ENCODE results near the gene PID1.
"Not testable (repeated sequence)": the region's sequence is repeated elsewhere in the genome, so short reads cannot be mapped to it uniquely, and the experiment has no call there.

The PID1 gene

DNA sequence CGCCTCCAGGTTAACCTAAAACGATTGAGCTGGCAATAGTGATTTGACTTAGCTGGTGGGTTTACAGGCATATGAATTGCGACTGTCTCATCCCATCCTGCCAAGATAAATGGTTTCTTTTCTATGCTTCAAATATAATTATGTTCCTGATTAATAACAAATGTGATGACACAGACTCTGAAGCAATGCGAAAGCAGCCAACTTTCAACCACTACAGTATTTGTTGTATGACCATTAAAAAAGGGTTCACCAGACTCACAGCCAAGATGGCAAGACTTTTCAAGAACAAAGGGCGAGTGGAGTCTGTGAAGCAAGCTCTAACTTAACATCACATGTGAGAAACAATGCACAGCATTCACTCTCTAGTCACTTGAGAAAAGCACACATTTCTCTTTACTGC, 186.6 kb downstream of the PID1 start:
- Histone ChIP-seq H3K4me3 (ENCODE audit: low read depth in 1 of 5, low read length in 5 of 5) (no peak overlapping the region), H3K9me3 (ENCODE audit: control insufficient read depth in 5 of 5, low read length in 5 of 5) (peaks cover 0 to 5% (median 0%) of the 10 kb centered on the region in 5 donors), H3K27me3 (ENCODE audit: control insufficient read depth in 5 of 5, insufficient read depth in 4 of 5, low read length in 5 of 5) (no peaks in the 10 kb centered on the region), H3K4me1 (ENCODE audit: control insufficient read depth in 5 of 5, insufficient read depth in 5 of 5, low read length in 5 of 5) (peaks cover 0 to 9% (median 2%) of the 10 kb centered on the region in 5 donors), H3K9ac (ENCODE audit: low read length in 5 of 5) (no peak overlapping the region), H3K36me3 (ENCODE audit: control insufficient read depth in 5 of 5, insufficient read depth in 5 of 5, low read length in 5 of 5) (no peaks in the 10 kb centered on the region), H3K27ac (ENCODE audit: low read depth, low read length) (no peak overlapping the region)

DNA sequence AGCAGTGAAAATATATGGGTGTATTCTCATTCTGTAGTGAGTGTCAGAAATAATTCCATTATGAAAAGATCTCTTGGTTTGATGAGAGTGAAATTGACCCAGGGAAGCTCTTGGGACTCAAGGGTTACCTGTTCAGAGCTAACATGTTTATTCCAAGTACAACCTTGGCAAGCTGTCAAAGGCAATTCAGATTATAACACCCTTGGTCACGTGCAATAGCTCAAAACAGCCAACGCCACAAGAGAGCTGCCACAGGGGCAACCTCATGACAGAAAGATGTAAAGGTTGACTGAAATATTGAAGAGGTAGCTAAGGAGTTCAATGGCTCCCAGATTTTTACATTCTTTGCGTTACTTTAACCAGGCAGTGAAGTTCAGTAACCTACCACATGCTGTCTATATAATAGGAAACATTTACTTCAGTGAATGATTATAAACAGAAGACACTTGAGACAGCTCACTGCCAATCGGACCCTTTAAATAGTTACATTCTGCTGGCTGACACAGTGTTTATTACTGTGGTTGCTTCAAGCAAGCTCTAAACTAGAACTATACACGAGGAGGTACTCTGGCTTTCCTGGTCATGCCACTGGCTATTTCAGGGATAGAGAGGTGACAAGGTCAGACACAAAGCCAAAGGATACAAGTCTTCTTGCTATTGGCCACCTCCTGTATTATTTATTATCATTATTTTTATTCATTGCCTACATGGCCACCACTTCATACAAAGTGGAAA, 187.3 kb downstream of the PID1 start:
- Histone ChIP-seq H3K27ac (ENCODE audit: low read depth, low read length) (no peak overlapping the region), H3K4me3 (ENCODE audit: low read depth in 1 of 5, low read length in 5 of 5) (no peak overlapping the region), H3K36me3 (ENCODE audit: control insufficient read depth in 5 of 5, insufficient read depth in 5 of 5, low read length in 5 of 5) (no peaks in the 10 kb centered on the region), H3K9me3 (ENCODE audit: control insufficient read depth in 5 of 5, low read length in 5 of 5) (peaks cover 0 to 5% (median 0%) of the 10 kb centered on the region in 5 donors), H3K27me3 (ENCODE audit: control insufficient read depth in 5 of 5, insufficient read depth in 4 of 5, low read length in 5 of 5) (no peaks in the 10 kb centered on the region), H3K4me1 (ENCODE audit: control insufficient read depth in 5 of 5, insufficient read depth in 5 of 5, low read length in 5 of 5) (peaks cover 0 to 9% (median 2%) of the 10 kb centered on the region in 5 donors), H3K9ac (ENCODE audit: low read length in 5 of 5) (no peak overlapping the region)

- no peak overlapping the region for H3K4me3 ChIP-seq (ENCODE audit: low read depth in 1 of 5, low read length in 5 of 5)
- no peak overlapping the region for H3K27ac ChIP-seq (ENCODE audit: low read depth, low read length)
- peaks cover 0 to 5% (median 0%) of the 10 kb centered on the region in 5 donors for H3K9me3 ChIP-seq (ENCODE audit: control insufficient read depth in 5 of 5, low read length in 5 of 5)
- H3K36me3 ChIP-seq (ENCODE audit: control insufficient read depth in 5 of 5, insufficient read depth in 5 of 5, low read length in 5 of 5), result peaks cover 0 to 4% (median 0%) of the 10 kb centered on the region in 5 donors
- H3K4me1 ChIP-seq (ENCODE audit: control insufficient read depth in 5 of 5, insufficient read depth in 5 of 5, low read length in 5 of 5), result peaks cover 0 to 9% (median 2%) of the 10 kb centered on the region in 5 donors
- H3K27me3 ChIP-seq (ENCODE audit: control insufficient read depth in 5 of 5, insufficient read depth in 4 of 5, low read length in 5 of 5), result no peaks in the 10 kb centered on the region
- no peak overlapping the region for H3K9ac ChIP-seq (ENCODE audit: low read length in 5 of 5)
Observed at GRCh38 chr2:229081411-229081810, 189.7 kb downstream of the PID1 start.

- Histone ChIP-seq H3K36me3 (ENCODE audit: control insufficient read depth in 5 of 5, insufficient read depth in 5 of 5, low read length in 5 of 5) (peaks cover 0 to 4% (median 0%) of the 10 kb centered on the region in 5 donors), H3K4me1 (ENCODE audit: control insufficient read depth in 5 of 5, insufficient read depth in 5 of 5, low read length in 5 of 5) (peaks cover 0 to 9% (median 2%) of the 10 kb centered on the region in 5 donors), H3K9me3 (ENCODE audit: control insufficient read depth in 5 of 5, low read length in 5 of 5) (peaks cover 0 to 11% (median 6%) of the 10 kb centered on the region in 5 donors), H3K9ac (ENCODE audit: low read length in 5 of 5) (no peak overlapping the region), H3K4me3 (ENCODE audit: low read depth in 1 of 5, low read length in 5 of 5) (no peak overlapping the region), H3K27ac (ENCODE audit: low read depth, low read length) (no peak overlapping the region), H3K27me3 (ENCODE audit: control insufficient read depth in 5 of 5, insufficient read depth in 4 of 5, low read length in 5 of 5) (no peaks in the 10 kb centered on the region)
Observed at GRCh38 chr2:229080172-229080571, 190.9 kb downstream of the PID1 start.

GRCh38 chr2:229076886-229077285, 194.2 kb downstream of the PID1 start:
- not testable (repeated sequence) for H3K4me3 ChIP-seq (ENCODE audit: low read depth in 1 of 5, low read length in 5 of 5); H3K4me1 ChIP-seq (ENCODE audit: control insufficient read depth in 5 of 5, insufficient read depth in 5 of 5, low read length in 5 of 5); H3K9me3 ChIP-seq (ENCODE audit: control insufficient read depth in 5 of 5, low read length in 5 of 5); H3K27ac ChIP-seq (ENCODE audit: low read depth, low read length); H3K9ac ChIP-seq (ENCODE audit: low read length in 5 of 5); H3K36me3 ChIP-seq (ENCODE audit: control insufficient read depth in 5 of 5, insufficient read depth in 5 of 5, low read length in 5 of 5); H3K27me3 ChIP-seq (ENCODE audit: control insufficient read depth in 5 of 5, insufficient read depth in 4 of 5, low read length in 5 of 5)

DNA sequence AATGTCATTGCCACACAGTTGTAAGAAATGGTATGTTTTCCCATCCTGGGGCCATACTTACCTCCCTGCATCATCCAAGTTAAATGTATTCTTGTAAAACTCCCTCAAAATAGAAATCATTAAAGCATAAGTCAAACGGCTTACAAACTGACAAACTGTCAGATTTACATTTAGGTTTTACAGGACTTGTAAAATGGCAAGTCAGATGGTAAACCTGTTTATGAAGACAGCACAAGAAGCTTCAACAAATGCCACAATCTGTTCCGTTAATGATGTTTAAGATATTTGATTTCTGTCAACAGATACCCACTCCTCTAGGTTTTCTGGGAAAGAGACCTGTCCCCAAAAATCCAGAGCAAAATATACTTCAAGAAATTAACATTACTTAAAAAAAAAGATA, 197.2 kb downstream of the PID1 start:
- Histone ChIP-seq H3K9ac (ENCODE audit: low read length in 5 of 5) (no peak overlapping the region), H3K4me3 (ENCODE audit: low read depth in 1 of 5, low read length in 5 of 5) (no peak overlapping the region), H3K36me3 (ENCODE audit: control insufficient read depth in 5 of 5, insufficient read depth in 5 of 5, low read length in 5 of 5) (peaks cover 0 to 4% (median 0%) of the 10 kb centered on the region in 5 donors), H3K4me1 (ENCODE audit: control insufficient read depth in 5 of 5, insufficient read depth in 5 of 5, low read length in 5 of 5) (no peaks in the 10 kb centered on the region), H3K27me3 (ENCODE audit: control insufficient read depth in 5 of 5, insufficient read depth in 4 of 5, low read length in 5 of 5) (no peaks in the 10 kb centered on the region), H3K9me3 (ENCODE audit: control insufficient read depth in 5 of 5, low read length in 5 of 5) (peaks cover 0 to 6% (median 6%) of the 10 kb centered on the region in 5 donors), H3K27ac (ENCODE audit: low read depth, low read length) (no peak overlapping the region)

DNA sequence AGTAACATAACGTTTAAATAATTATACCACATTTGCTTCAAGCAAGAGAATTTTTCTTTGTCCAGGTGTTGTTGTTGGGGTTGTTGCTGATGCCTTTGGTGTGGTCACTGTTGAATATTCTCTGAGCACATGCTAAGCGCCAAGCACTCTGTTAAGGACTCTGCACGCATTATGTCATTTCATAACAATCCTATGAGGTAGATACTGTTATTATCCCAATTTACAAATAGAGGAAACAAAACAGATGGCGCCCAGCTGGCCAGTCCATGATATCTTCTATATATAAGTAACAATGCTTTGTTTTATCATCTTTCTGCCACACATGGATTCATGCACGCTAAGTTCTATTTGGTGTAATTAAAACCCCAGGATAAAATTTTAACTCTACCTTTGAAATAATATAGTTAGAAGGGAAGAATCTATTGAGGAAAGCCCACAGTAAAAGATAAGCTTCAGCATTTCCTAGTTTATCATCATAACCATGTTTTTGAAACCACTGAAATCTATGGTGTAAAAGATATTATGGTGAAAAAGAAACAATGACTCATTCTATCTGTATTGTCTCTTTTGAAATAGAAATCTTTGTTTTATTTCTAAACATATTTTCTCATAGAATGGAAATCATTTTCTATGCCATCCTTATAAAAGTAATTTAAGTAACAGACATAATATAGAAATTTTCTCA, 199.7 kb downstream of the PID1 start:
- H3K27ac ChIP-seq (ENCODE audit: low read depth, low read length), result no peak overlapping the region
- H3K4me1 ChIP-seq (ENCODE audit: control insufficient read depth in 5 of 5, insufficient read depth in 5 of 5, low read length in 5 of 5), result no peaks in the 10 kb centered on the region
- no peak overlapping the region for H3K9ac ChIP-seq (ENCODE audit: low read length in 5 of 5)
- H3K4me3 ChIP-seq (ENCODE audit: low read depth in 1 of 5, low read length in 5 of 5), result no peak overlapping the region
- H3K9me3 ChIP-seq (ENCODE audit: control insufficient read depth in 5 of 5, low read length in 5 of 5), result peaks cover 0 to 10% (median 6%) of the 10 kb centered on the region in 5 donors
- no peaks in the 10 kb centered on the region for H3K36me3 ChIP-seq (ENCODE audit: control insufficient read depth in 5 of 5, insufficient read depth in 5 of 5, low read length in 5 of 5)
- H3K27me3 ChIP-seq (ENCODE audit: control insufficient read depth in 5 of 5, insufficient read depth in 4 of 5, low read length in 5 of 5), result no peaks in the 10 kb centered on the region

DNA sequence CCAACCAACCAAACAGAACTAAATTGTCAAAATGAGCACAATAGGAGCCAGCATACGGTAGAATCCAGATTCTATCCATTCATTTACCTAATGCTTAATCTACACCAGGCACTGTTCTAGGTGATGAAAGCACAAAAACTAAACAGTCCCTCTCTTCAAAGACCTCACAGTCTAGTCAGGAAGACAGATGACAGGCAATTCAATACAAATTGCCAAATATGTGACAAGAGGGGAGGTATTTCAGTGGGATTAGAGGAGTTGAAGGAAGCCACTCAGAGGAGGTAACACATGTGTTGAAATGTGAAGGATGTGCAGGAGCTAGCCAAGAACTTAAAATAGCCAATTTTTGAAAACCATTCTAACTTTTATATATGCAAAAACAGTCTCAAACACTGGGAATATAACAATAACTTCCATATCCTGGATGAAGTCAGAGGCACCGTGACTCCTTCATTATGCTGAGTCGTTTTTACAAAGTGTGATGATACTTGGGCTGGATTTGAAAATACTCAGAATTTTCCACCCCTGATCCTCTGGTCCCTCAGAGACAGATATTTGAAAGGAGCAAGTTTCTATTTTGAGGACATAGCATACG, 204.9 kb downstream of the PID1 start:
- no peak overlapping the region for H3K9ac ChIP-seq (ENCODE audit: low read length in 5 of 5)
- H3K27ac ChIP-seq (ENCODE audit: low read depth, low read length), result no peak overlapping the region
- no peaks in the 10 kb centered on the region for H3K36me3 ChIP-seq (ENCODE audit: control insufficient read depth in 5 of 5, insufficient read depth in 5 of 5, low read length in 5 of 5)
- H3K27me3 ChIP-seq (ENCODE audit: control insufficient read depth in 5 of 5, insufficient read depth in 4 of 5, low read length in 5 of 5), result no peaks in the 10 kb centered on the region
- H3K9me3 ChIP-seq (ENCODE audit: control insufficient read depth in 5 of 5, low read length in 5 of 5), result peaks cover 0 to 4% (median 0%) of the 10 kb centered on the region in 5 donors
- H3K4me1 ChIP-seq (ENCODE audit: control insufficient read depth in 5 of 5, insufficient read depth in 5 of 5, low read length in 5 of 5), result no peaks in the 10 kb centered on the region
- H3K4me3 ChIP-seq (ENCODE audit: low read depth in 1 of 5, low read length in 5 of 5), result no peak overlapping the region

- no peaks in the 10 kb centered on the region for H3K4me1 ChIP-seq (ENCODE audit: control insufficient read depth in 5 of 5, insufficient read depth in 5 of 5, low read length in 5 of 5)
- H3K27me3 ChIP-seq (ENCODE audit: control insufficient read depth in 5 of 5, insufficient read depth in 4 of 5, low read length in 5 of 5), result no peaks in the 10 kb centered on the region
- no peak overlapping the region for H3K9ac ChIP-seq (ENCODE audit: low read length in 5 of 5)
- no peaks in the 10 kb centered on the region for H3K36me3 ChIP-seq (ENCODE audit: control insufficient read depth in 5 of 5, insufficient read depth in 5 of 5, low read length in 5 of 5)
- H3K9me3 ChIP-seq (ENCODE audit: control insufficient read depth in 5 of 5, low read length in 5 of 5), result peaks cover 0 to 4% (median 0%) of the 10 kb centered on the region in 5 donors
- no peak overlapping the region for H3K27ac ChIP-seq (ENCODE audit: low read depth, low read length)
- H3K4me3 ChIP-seq (ENCODE audit: low read depth in 1 of 5, low read length in 5 of 5), result no peak overlapping the region
Observed at GRCh38 chr2:229064749-229065148, 206.3 kb downstream of the PID1 start.

- Histone ChIP-seq H3K36me3 (ENCODE audit: control insufficient read depth in 5 of 5, insufficient read depth in 5 of 5, low read length in 5 of 5) (no peaks in the 10 kb centered on the region), H3K9me3 (ENCODE audit: control insufficient read depth in 5 of 5, low read length in 5 of 5) (peaks cover 0 to 3% (median 0%) of the 10 kb centered on the region in 5 donors), H3K27me3 (ENCODE audit: control insufficient read depth in 5 of 5, insufficient read depth in 4 of 5, low read length in 5 of 5) (no peaks in the 10 kb centered on the region), H3K4me1 (ENCODE audit: control insufficient read depth in 5 of 5, insufficient read depth in 5 of 5, low read length in 5 of 5) (no peaks in the 10 kb centered on the region), H3K9ac (ENCODE audit: low read length in 5 of 5) (no peak overlapping the region), H3K4me3 (ENCODE audit: low read depth in 1 of 5, low read length in 5 of 5) (no peak overlapping the region), H3K27ac (ENCODE audit: low read depth, low read length) (no peak overlapping the region)
Observed at GRCh38 chr2:229060147-229060546, 210.9 kb downstream of the PID1 start.

Data from subcutaneous abdominal adipose tissue (tissue), 5 donors.